HG03378 (cell line): ENCODE results near the gene TKFC.
"Not testable (repeated sequence)": the region's sequence is repeated elsewhere in the genome, so short reads cannot be mapped to it uniquely, and the experiment has no call there.

ENCODE experiments used
- ATAC-seq: cut with Tn5 transposase; IDR thresholded peaks from one replicate; pipeline ENCODE4 v1.9.1; 2021; ENCODE audit warnings: mild to moderate bottlenecking, moderate library complexity; ENCODE audit not compliant: unreplicated experiment

The TKFC gene

GRCh38 chr11:61362542-61362875 is 29.5 kb downstream of the TKFC start:
- ATAC-seq = no peak

- no peak for ATAC-seq
Observed at GRCh38 chr11:61364012-61364675, 31.1 kb downstream of the TKFC start.

GRCh38 chr11:61367406-61367805 is 34.4 kb downstream of the TKFC start:
- no peak for ATAC-seq

- ATAC-seq = no peak
Observed at GRCh38 chr11:61368646-61369045, 35.6 kb downstream of the TKFC start.

GRCh38 chr11:61369372-61370348 is 36.6 kb downstream of the TKFC start:
- no peak for ATAC-seq

- ATAC-seq = no peak
Observed at GRCh38 chr11:61370349-61371005, 37.4 kb downstream of the TKFC start.

- ATAC-seq = no peak
Observed at GRCh38 chr11:61372659-61373420, 39.8 kb downstream of the TKFC start.

- ATAC-seq = no peak
Observed at GRCh38 chr11:61375761-61376108, 42.7 kb downstream of the TKFC start.

GRCh38 chr11:61377461-61378160 is 44.6 kb downstream of the TKFC start:
- no peak for ATAC-seq

- ATAC-seq = no peak
Observed at GRCh38 chr11:61378713-61379313, 45.8 kb downstream of the TKFC start.

GRCh38 chr11:61380884-61381283 is 47.9 kb downstream of the TKFC start:
- ATAC-seq = no peak

GRCh38 chr11:61383859-61384258 is 50.8 kb downstream of the TKFC start:
- ATAC-seq = not testable (repeated sequence)

GRCh38 chr11:61384271-61385242 is 51.5 kb downstream of the TKFC start:
- no peak for ATAC-seq

- no peak for ATAC-seq
Observed at GRCh38 chr11:61390161-61390560, 57.1 kb downstream of the TKFC start.

- ATAC-seq = no peak
Observed at GRCh38 chr11:61392981-61393595, 60.1 kb downstream of the TKFC start.
